NCI-H2227 treated with DMSO at 0.1 percent for 48 hours (cell line): ENCODE data around the gene ZNF486.
"Not testable (repeated sequence)": the region's sequence is repeated elsewhere in the genome, so short reads cannot be mapped to it uniquely, and the experiment has no call there.

Source experiments
- DNase-seq: peaks from one replicate; lab custom pipeline; 2025; lab: John Stamatoyannopoulos, UW

Gene ZNF486

DNA sequence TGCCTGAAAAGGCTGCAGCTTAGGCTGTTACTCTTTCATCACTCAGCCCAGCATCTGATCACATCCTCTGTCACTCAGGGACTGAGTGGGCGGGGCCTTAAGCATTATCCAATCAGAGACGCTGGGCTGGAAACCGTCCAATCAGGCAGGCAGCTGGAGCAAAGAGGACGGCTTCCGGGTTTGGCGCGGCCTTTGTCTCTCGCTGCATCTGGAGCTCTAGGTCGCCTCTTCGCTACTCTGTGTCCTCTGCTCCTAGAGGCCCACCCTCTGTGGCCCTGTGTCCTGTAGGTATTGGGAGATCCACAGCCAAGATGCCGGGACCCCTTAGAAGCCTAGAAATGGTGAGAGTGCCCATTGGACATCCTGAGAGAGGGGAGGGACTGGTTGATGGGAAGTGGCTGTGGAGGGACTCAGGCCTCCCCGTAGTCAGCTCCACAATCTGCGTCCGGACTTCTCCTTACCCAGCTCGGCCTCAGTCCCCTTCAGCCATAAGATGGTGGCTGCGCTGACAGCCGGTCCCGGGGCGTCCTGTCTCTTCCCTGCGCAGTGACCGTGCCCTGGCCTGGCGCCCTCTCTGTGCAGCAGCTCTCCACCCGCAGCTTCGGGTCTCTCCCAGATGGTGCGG is at the start of gene ZNF486:
ZNF486 (plus strand) TSS at position 195 of the 625 bp plus-strand sequence; CDS start at position 312, 117 bp downstream.
- DNase-seq = peak; percentile 67

DNA sequence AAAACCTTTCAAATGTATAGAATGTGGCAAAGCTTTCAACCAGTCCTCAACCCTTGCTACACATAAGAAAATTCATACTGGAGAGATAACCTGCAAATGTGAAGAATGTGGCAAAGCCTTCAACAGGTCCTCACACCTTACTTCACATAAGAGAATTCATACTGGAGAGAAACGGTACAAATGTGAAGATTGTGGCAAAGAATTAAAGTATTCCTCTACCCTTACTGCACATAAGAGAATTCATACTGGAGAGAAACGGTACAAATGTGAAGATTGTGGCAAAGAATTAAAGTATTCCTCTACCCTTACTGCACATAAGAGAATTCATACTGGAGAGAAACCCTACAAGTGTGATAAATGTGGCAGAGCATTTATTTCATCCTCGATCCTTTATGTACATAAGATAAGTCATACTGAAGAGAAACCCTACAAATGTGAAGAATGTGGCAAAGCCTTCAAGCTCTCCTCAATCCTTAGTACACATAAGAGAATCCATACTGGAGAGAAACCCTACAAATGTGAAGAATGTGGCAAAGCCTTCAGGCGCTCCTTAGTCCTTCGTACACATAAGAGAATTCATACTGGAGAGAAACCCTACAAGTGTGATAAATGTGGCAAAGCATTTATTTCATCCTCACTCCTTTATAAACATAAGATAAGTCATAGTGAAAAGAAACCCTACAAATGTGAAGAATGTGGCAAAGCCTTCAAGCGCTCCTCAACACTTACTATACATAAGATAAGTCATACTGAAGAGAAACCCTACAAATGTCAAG is 48.8 kb upstream of the ZNF486 start:
- DNase-seq = not testable (repeated sequence)

DNA sequence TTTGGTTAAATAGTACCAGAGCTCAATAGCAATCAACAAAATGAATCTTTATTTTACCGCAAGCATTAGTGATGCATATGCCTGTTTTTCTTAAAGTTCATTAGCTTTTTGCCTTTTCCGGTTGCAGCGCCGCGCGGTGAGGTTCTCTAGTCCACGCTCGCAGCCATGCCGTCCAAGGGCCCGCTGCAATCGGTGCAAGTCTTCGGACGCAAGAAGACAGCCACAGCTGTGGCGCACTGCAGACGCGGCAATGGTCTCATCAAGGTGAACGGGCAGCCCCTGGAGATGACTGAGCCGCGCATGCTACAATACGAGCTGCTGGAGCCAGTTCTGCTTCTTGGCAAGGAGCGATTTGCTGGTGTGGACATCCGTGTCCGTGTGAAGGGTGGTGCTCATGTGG is 42.1 kb upstream of the ZNF486 start:
- DNase-seq = no peak

DNA sequence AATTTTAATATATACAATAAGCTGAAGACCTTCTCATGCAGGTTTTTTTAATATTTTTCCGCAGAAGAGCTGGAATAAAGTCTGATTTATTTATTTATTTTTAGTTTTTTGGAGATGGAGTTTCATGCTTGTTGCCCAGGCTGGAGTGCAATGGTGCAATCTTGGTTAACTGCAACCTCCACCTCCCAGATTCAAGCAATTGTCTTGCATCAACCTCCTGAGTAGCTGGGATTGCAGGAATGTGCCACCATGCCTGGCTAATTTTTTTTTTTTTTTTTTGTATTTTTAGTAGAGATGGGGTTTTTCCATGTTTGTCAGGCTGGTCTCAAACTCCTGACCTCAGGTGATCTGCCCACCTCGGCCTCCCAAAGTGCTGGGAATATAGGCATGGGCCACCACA is 34.1 kb upstream of the ZNF486 start:
- not testable (repeated sequence) for DNase-seq

DNA sequence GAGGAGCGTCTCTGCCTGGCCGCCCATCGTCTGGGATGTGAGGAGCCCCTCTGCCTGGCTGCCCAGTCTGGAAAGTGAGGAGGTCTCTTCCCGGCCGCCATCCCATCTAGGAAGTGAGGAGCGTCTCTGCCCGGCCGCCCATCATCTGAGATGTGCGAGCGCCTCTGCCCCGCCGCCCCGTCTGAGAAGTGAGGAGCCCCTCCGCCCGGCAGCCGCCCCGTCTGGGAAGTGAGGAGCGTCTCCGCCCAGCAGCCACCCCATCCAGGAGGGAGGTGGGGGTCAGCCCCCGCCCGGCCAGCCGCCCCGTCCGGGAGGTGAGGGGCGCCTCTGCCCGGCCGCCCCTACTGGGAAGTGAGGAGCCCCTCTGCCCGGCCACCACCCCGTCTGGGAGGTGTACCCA is 29.3 kb upstream of the ZNF486 start:
- not testable (repeated sequence) for DNase-seq

DNA sequence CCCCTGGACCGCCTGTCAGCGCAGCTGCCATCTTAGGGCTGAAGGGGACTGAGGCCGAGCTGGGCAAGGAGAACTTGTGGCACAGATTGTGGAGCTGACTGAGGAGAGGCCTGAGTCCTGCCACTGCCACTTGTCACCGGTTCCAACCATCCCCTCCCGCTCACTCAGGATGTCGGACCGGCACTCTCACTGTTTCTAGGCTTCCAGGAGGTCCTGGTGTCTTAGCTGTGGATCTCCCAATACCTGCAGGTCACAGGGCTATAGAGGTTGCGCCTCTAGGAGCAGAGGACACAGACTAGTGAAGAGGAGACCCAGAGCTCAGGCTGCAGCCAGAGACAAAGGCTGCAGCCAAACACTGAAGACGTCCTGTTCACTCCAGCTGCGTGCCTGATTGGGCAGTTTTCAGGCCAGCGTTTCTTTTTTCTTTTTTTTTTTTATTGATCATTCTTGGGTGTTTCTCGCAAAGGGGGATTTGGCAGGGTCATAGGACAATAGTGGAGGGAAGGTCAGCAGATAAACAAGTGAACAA is 15.3 kb upstream of the ZNF486 start:
- DNase-seq = no peak

DNA sequence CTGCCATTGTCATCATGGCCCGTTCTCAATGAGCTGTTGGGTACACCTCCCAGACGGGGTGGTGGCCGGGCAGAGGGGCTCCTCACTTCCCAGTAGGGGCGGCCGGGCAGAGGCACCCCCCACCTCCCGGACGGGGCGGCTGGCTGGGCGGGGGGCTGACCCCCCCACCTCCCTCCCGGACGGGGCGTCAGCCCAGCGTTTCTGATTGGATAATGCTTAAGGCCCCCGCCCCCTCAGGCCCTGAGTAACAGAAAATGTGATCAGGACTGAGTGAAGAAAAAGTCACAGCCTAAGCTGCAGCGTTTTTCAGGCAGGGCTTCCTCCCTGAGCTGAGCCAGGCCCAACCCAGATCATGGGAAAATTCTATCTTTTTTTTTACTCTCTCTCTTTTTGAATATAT is 14.5 kb upstream of the ZNF486 start:
- DNase-seq = not testable (repeated sequence)

DNA sequence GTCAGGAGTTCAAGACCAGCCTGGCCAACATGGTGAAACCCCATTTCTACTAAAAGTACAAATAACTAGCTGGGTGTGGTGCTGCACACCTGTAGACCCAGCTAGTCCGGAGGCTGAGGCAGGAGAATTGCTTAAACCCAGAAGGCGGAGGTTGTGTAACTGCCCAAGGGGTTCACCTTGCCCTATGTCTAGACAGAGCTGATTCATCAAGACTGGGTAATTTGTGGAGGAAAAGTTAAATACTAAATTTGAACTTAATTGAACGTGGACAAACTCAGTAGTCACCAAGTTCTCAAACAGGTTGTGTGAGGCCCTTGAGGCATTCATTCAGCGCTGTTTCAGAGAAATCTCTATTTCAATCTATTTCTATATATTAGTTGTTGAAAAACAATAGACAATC is 13.7 kb upstream of the ZNF486 start:
- DNase-seq = no peak

DNA sequence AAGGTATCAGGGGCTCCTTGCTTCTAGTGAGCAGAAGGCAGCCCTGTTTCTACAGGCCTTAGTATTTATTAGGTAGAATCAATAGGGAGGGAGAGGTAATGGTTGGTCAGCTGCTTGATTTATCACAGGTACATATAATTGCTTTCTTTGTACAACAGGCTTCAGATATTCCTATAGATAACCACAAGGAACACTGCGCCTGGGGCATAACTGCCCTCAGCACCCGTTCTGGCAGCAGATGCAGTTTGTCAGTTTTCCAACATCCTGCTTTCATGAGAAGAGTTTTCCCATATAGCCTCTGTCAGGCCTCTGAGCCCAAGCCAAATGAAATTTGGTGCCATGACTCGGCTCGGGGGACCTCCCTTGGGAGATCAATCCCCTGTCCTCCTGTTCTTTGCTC is 12.4 kb upstream of the ZNF486 start:
- DNase-seq = no peak

DNA sequence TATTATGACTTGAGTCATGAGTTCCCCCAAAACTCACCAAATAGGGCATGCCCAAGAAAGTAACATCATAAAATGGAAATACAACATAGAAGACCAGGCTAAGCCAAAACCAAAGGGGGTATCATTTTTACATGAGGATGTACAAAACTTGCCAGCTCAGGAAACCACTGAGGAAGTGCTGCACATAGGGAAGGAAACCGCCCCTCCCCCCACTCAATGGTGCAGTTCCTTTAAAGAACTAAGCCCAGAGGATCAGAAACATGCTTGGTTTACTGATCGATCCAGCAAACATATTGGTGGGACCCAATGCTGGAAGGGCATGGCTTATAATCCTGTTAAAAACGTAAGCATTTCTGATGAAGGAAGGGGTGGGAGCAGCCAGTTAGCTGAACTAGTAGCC is 4.2 kb upstream of the ZNF486 start:
- no peak for DNase-seq

DNA sequence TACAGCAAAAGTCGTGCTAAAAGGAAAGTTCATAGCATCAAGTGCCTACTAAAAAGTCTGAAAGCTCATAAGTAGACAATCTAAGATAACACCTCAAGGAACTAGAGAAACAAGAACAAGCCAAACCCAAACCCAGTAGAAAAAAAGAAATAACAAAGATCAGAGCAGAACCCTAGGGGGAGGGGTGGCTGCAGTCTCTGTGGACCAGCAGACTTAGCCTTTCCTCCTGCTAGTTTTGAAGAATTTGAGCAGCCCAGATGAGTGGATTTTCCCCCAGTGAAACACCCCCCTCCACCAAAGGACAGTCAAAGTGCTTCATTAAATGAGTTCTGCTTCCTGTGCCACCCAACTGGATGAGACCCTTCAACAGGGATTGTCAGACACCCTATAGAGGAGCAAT is 2.6 kb upstream of the ZNF486 start:
- DNase-seq = no peak

DNA sequence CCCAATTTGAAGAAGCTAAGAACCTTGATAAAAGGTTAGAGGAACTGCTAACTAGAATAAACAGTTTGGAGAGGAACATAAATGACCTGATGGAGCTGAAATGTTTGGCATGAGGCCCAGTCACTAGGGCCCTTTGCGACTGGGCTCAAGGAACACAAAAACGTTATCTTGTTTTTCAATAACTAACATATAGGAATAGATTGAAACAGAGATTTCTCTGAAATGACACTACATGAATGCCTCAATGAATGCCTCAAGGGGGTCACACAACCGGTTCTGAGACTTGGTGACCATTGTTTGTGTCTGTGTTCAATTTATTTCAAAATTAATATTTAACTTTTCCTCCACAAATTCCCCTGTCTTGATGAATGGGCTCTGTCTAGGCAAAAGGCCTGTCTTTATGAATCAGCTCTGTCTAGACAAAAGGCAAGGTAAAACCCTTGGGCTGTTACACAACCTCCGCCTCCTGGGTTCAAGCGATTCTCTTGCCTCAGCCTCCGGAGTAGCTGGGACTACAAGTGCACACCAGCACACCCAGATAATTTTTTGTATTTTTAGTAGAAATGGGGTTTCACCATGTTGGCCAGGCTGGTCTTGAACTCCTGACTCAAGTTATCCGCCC is 932 bp upstream of the ZNF486 start:
- no peak for DNase-seq

DNA sequence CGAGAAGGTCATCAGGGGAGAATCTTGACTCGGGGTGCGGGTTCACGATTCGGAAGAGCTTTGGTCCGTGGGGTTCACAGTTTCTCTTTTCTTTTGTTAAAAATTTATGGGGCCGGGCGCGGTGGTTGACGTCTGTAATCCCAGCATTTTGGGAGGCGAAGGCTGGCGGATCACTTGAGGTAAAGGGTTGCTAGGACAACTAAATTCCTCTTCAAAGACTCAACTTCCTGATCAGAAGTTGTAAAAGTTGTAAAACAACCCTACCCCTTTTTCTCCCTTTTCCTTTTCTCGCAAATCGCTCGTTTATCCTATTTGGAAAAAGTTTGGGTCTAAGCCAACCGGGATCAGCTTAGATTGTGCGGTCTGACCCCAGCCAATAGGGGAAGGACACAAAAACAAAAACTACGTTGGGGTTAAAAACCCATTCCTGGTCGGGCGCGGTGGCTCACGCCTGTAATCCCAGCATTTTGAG is 673 bp downstream of the ZNF486 start:
- no peak for DNase-seq

DNA sequence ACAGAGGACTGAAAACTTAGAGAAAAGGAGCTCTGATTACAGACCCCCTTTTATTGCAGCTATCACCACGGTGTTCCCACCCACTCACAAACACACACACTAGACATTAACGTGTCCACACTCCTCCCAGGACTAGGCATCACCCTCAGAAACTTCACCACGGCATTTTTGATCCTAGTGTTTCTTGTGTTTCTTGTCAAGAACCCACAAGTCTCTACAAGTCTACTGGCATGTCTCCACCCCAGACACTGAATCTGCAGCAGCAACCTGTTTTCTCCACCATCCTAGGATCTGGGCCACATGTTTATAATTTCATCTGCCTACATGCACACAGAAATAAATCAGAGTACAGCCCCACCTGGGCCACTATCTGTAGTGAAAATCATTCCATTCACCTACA is 4.3 kb downstream of the ZNF486 start:
- no peak for DNase-seq

DNA sequence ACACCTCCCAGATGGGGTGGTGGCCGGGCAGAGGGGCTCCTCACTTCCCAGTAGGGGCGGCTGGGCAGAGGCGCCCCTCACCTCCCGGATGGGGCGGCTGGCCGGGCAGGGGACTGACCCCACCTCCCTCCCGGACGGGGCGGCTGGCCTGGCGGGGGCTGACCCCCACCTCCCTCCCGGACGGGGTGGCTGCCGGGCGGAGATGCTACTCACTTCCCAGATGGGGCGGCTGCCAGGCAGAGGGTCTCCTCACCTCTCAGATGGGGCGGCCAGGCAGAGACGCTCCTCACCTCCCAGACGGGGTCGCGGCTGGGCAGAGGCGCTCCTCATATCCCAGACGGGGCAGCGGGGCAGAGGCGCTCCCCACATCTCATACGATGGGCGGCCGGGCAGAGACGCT is 8.8 kb downstream of the ZNF486 start:
- not testable (repeated sequence) for DNase-seq

DNA sequence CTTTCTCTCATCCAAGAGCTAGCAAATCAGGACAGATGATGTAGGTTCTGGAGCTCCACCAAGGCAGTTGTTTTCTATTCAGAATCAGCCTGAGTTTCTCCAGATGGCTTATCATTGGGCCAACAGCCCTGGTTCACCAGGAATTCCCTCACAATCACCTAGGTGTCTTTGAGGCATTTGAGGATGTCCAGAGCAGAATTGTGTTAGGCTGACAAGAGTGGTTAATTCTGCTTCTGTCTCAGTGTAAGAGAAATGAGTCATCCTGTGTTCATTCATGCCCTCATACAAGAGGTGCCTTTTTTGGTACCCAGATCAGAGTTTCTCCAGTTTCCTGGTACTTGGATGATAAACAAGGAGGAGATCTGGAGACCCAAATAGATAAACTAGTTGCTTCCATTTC is 12.9 kb downstream of the ZNF486 start:
- DNase-seq = not testable (repeated sequence)

DNA sequence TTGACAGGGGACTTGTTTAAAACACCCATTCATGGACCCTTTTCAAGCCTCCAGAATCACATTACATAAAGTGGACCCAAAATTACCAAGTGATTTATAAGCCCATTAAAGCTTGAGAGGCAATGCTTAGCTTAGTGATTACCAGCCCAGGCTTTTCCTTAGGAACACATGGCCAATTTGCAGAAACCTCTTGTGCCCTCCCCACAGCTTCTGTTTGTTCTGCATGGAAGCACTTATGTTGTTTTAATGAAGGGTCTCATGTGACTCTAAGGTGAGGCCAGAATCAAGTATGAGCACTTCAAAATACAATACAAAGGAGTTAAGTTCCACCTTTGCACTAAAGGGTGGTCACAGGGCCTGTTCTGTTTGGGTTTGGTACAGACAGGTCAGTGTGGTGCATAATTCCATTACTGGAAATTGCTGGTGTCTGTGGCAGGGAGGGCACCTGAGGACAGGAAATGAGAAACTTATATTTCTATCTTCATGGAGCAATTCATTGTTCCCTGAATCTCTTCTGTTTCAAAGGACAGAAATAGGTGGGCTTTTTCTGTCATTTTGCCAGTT is 15.3 kb downstream of the ZNF486 start:
- DNase-seq = no peak

DNA sequence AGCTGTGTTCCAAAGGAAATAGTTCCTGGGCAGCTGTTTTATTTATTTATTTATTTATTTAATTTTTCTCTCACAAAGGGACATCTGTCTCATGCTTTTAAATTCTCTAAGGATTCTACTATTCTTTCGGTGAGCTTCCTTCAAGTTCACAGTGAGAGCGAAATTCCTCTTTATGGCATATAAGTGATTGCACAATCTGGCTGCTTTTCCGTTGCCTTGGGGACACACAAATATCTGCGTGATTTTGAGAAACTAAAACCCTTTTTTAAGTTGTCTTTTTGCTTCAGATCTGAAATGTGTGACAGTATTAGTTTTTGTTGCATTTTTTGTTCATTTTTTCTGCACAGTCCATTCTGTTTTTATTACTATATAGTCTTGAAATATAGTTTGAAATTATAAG is 19.2 kb downstream of the ZNF486 start:
- DNase-seq = no peak

DNA sequence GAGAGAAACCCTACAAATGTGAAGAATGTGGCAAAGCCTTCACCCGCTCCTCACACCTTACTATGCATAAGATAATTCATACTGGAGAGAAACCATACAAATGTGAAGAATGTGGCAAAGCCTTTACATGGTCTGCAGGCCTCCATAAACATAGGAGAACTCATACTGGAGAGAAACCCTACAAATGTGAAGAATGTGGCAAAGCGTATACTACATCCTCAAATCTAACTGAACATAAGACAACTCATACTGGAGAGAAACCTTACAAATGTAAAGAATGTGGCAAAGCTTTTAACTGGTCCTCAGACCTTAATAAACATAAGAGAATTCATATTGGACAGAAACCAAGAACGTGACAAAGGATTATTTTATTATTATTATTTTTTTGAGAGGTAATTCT is 30.7 kb downstream of the ZNF486 start:
- no peak for DNase-seq

DNA sequence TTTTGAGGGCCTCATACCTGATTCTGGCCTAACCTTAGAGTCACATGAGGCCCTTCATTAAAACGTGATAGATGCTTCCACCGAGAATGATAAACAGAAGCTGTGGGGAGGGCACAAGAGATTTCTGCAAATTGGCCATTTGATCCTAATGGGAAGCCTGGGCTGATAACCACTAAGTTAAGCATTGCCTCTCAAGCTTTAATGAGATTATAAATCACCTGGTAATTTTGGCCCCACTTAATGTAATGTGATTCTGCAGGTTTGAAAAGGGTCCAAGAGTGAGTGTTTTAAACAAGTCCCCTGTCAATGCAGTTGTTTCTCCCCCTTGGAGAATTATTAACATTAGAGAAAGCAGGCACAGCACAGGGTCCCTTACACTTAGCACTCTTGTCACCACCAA is 42.0 kb downstream of the ZNF486 start:
- DNase-seq = no peak

DNA sequence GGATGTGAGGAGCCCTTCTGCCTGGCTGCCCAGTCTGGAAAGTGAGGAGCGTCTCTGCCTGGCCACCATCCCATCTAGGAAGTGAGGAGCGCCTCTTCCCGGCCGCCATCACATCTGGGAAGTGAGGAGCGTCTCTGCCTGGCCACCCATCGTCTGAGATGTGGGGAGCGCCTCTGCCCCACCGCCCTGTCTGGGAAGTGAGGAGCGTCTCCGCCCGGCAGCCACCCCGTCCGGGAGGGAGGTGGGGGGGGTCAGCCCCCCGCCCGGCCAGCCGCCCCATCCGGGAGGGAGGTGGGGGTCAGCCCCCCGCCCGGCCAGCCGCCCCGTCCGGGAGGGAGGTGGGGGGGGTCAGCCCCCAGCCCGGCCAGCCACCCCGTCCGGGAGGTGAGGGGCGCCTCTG is 47.4 kb downstream of the ZNF486 start:
- not testable (repeated sequence) for DNase-seq

DNA sequence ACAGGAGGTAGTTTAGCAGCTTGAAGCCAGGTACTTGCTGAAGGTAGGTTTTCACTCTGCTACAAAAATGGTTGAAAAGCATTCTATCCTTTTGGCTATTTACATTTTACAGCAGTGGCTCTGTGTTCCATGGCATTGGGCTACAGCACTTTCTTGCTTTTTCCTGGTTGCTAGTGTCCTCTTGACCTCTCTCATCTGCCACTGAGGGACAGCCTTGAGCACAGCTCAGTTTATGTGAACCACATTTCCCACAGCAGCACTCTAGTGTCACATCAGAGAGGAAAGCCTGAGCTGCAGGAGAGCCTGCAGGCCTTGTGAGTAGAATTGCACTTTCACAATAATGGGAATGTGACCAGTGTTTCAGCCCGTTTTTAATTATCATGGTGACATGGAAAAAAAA is 54.6 kb downstream of the ZNF486 start:
- DNase-seq = not testable (repeated sequence)

DNA sequence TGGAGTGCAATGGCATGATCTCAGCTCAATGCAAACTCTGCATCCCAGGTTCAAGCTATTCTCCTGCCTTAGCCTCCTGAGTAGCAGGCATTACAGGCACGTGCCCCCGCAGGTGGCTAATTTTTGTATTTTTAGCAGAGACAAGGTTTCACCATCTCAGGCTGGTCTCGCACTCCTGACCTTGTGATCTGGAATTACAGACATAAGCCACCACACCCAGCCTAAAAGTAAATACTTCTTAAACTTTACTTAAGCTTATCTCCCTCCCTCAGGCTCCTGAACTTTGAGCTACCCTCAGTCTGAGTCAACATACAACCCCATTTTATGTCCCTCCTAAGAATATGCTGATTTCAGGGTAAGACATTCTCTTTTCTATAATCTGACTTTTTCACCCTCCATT is 66.1 kb downstream of the ZNF486 start:
- no peak for DNase-seq
